Stimulated activated CD8-positive, alpha-beta memory T cell treated with anti-CD3 and anti-CD28 coated beads, Interleukin-15, amount 100 ng/mL, for 48 hours (primary cell): ENCODE measurements around the gene DPEP1.
"Not testable (repeated sequence)": the region's sequence is repeated elsewhere in the genome, so short reads cannot be mapped to it uniquely, and the experiment has no call there.

Experiments
- DNase-seq, 2 donors: peaks; one replicate each; pipeline ENCODE4 v3.0.0-alpha.2; 2020; ENCODE audit warnings: low read depth in 2 of 2

Gene DPEP1

DNA sequence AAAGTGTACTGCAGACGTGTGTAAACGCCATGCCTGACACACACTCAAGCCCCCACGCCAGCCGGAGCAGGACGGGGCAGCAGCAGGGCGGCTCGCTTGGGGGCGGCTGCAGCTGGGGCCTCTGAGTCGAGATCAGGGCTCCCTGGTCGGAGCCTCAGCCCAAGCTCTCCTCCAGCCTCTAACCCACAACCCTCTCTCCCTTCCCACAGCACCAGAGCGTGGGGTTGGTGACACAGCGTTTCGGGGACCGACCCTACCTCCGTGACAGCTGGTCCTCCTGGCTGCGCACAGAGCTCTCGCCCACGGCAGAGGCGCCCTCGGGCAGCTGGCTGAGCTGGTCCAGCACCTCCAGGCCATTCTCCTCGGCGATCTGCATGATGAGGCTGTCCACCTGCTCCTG lies 32.8 kb downstream of the DPEP1 start:
- no peak for DNase-seq

DNA sequence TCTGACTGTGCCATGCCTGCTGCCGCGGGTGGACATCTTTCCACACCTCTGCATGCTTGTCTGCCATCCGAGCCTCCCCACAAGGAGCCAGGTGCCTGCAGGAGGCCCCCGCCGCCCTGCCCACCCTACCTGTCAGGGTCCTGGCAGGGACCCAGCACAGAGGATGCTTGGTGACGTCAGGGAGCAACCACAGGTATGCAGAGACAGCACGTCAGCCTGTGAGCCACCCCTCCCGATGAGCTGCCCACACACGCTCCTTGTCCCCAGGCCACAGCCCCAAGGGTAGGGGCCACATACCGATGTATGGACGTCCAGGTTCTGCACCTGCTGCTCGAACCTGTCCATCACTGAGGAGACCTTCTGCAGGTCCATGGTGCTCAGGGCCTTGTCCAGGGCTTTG lies 33.5 kb downstream of the DPEP1 start:
- DNase-seq, result no peak

DNA sequence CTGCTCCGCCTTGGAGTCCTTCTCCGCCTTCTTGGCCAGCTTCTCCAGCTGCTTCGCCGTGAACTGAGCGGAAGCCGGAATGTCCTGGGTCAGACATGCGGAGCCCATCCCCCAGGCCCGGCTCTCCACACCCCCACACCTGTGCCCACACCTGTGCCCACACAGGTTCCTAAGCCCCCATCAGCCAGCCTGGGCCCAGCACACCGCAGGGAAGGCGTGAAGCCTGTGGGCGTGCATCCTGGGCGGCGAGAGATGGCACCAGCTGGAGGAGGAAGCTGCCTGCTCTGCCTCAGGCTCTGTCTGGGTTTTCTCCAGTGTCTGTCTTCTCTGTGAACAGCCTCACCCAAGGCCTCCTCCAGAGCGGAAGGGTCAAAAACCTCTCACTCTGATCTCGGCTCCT lies 38.1 kb downstream of the DPEP1 start:
- DNase-seq, result no peak

DNA sequence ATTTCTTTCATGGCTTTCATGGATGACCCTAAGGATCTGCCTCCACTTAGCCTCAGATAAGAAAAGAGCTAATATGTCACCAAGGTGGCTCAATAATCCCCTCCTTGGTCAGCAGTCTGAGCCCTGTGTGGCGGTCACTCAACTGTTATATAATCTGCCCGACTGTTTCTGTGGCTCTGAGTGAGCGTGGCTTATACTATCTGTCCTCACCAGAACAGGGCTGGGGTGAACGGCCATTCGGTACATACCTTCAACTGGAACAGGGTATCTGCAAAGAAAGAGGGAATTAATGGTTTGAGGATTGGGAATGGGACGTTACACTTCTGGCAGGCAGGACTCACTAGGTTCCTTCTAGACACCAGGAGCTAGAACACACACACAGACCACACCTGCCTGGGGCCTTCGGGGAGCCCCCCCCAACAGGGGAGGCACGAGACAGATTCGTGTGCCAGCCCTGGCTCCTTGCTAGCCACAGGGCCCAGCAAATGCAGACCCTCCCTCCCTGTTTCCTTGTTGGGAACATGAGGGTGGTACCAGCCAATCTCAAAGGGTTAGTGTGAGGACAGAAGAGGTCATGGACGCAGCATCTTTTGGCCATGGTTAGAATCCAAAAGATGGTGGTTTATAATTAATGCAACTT lies 40.3 kb downstream of the DPEP1 start:
- DNase-seq, result no peak

DNA sequence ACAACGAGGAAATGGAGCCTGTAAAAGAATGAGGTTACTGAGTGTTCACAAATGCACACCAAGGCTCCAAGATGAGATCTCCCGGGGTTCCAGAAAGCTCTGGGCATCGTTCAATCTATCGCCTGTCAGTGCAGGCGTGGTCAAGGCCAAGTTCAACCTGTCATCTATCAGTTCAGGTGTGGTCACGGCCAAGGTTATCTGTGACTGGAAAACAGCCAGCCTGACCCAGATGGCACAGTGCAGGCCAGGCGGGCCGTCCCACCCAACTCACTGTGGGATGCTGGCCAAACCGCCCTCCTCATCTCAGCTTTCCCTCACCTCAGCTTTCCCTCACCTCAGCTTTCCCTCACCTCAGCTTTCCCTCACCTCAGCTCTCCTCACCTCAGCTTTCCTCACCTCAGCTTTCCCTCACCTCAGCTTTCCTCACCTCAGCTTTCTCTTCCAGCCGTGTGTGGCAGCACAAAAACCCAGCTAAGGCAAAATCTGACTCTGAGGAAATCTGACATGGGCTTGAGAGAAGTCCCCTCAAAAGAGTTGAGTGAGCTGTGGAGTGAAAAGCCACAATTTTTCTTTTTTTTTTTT lies 41.7 kb downstream of the DPEP1 start:
- no peak for DNase-seq

DNA sequence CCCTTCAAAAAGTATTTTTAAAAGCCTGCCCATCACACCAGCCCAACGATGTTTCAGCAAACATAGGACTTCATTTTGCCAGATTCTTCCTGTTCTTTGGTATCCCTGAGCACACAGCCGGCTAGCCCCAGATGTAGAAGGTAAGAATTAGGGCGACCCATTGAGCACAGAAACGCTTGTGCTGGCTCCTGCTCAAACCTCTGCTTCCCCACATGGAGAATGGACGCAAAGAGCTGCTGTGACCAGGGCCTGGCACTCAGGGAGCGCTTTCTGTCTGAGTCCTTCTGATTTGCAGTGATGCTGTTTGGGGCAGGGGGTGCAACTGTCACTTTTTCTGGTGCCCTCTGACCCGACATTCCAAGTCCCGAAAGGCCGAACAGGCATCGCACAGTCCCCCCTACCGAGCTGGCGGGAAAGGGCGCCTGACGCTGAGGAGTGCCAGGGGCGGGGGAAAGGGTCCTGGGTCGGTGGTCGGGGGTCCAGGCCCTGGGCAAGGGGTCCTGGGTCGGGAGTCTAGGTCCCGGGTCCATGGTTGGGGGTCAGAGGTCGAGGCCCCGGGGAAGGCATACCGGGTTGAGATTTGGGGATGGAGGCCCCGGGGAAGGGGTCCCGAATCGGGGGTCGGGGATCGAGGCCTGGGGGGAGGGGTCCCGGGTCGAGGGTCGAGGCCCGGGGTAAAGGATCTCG lies 43.1 kb downstream of the DPEP1 start:
- no peak for DNase-seq

DNA sequence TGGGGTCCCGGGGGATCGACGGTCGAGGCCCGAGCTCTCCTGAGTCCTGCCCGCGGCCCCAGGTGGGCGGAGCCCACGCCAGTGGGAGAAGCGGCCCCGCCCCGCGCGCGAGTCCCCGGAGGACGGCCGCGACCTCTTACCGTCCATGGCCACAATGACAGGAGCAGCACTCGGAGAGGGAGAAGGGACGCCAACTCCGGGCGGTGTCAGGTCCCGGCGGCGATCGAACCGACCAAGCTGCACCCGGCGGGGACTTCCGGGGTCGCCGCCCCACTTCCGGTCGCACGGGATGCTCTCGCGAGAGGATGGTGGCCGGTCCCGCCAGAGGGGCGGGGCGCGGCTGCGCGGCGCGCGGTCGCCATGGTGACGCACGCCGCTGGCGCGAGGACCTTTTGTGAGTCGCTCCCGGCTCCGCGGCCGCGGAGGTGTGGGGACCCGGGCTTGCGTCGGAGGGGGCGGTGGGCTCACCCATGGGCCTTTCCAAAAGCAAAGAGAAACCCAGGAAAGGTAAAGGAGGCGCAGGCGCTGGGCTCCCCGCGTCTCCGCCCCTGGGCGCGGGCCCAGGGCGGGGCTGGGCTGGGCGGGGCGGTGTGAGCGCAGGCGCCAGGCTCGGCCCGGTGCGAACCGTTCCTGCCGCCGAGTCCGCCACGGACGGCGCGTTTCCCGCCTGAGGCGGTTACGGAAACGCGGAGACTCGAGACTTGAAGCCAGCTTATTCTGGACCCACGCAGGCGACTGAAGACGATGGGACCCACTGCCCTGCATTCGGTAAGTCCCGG lies 44.2 kb downstream of the DPEP1 start, which contains the start of the genes CHMP1A and SPATA33:
CHMP1A (minus strand) TSS at position 267 of the 779 bp plus-strand sequence; CDS start at position 147, 120 bp downstream.
SPATA33 (plus strand) TSS at position 395 of the 779 bp plus-strand sequence; CDS start at position 471, 76 bp downstream.
- DNase-seq, result peak; percentile 86 to 88

DNA sequence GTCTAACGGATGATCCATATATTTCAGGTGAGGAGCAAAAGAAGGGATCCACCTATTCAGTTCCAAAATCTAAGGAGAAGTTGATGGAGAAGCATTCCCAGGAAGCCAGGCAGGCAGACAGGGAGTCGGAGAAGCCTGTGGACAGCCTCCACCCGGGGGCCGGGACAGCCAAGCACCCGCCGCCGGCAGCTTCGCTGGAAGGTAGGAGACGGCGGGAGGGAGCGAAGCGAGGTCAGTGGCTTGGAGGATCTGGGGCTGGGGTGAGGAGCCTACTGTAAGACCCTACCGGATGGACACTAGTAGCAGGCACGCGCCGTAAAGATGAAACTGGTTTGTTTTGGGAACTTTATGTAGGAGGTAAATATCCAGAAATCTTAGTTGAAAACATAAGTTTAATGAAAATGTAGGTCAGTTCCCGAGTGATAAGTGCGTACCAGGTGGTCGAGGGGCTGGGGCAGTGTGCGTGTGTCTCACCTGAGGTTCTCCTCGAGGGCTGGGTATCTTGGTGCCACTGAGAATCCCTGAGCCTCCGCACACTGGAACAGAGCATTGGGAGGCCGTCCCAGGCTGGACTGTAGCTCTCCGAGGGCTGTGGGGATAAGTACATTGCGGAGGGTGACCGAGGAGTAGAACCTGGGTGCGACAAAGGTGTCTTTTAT lies 44.9 kb downstream of the DPEP1 start:
- DNase-seq, result no peak

DNA sequence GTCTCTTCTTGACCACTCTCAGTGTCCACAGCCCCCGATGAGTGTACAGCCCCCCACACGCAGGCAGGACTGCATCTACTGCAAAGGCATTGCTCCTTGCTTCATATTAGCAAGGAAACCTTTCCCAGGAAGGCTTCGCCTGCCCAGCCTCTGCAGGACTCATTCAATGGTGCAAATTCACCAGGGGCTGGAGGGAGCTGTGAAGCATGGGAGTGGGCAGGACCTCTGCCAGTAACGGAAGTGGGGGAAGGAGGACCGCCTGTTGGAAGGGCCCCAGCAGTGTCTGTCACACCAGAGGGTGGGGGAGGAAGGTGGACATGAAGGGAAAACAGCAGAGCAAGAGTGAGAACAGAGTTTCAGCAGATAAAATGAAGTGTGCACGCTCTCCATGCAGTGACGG lies 46.7 kb downstream of the DPEP1 start:
- DNase-seq, result no peak

DNA sequence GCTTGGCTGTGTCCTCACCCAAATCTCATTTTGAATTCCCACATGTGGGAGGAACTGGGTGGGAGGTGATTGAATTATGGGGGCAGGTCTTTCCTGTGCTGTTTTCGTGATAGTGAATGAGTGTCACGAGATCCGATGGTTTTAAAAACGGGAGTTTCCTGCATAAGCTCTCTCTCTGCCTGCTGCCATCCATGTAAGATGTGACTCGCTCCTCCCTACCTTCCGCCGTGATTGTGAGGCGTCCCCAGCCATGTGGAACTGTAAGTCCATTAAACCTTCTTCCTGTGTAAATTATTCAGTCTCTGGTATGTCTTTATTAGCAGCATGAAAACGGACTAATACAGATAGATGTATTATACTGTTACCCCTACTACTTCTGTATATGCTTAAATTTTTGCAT lies 47.8 kb downstream of the DPEP1 start:
- no peak for DNase-seq

DNA sequence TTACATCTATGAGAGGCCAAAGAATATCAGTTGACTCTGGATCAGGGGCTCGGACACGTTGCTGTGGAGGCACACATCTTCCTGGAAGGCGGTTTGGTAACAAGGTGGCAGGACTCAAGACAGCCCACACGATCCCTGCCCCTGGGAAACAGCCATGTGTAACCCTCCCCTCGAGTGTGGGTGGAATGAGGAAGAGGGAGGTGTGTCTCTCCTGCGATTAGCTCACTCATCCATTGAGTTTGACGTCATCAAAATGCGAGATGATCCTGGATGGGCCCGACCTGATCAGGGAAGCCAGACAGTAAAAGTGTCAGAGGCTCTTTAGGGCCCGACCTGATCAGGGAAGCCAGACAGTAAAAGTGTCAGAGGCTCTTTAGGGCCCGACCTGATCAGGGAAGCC lies 50.8 kb downstream of the DPEP1 start:
- DNase-seq, result not testable (repeated sequence)

DNA sequence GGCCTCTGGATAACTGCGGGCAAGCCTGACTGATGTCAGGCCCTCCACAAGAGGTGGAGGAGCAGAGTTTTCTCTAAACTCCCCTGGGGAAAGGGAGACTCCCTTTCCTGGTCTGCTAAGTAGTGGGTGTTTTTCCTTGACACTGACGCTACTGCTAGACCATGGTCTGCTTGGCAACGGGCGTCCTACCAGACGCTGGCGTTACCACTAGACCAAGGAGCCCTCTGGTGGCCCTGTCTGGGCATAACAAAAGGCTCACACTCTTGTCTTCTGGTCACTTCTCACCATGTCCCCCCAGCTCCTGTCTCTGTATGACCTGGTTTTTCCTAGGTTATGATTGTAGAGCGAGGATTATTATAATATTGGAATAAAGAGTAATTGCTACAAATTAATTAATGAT lies 53.6 kb downstream of the DPEP1 start:
- DNase-seq, result not testable (repeated sequence)

DNA sequence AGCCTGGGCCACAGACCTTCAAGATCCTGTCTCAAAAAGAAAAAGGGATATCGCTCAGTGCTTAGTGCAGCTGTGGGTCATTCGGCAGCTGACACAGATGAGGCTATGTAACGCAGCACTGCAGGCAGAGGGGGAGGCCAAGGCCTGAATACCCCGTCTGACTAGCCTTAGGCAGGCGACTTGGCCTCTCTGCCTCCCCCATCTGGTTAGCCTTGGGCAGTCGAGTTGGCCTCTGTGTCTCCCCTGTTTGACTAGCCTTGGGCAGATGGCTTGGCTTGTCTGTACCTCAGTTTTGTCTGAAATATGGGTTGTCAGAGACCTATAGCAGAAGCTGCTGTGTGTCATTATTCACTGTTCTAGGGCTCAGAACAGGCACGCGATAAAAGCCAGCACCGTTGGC lies 54.2 kb downstream of the DPEP1 start:
- DNase-seq, result no peak

DNA sequence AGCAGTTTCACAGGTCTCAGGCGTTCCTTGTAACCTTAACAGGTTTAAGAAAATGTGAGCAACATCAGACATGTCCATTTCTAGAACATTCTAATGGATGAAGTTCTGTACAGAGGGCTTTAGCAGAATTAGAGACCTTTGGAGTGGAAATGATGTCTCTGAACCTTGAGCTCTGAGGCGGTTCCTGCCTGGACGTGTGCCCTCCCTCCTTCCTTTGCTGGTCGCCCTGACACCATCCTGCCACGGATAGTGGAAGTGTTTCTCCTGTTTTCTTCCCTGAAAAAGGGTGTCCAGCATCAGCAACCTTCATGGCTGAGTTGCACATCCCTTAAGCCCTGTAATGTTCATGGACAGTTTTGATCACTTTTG lies 55.3 kb downstream of the DPEP1 start:
- no peak for DNase-seq

DNA sequence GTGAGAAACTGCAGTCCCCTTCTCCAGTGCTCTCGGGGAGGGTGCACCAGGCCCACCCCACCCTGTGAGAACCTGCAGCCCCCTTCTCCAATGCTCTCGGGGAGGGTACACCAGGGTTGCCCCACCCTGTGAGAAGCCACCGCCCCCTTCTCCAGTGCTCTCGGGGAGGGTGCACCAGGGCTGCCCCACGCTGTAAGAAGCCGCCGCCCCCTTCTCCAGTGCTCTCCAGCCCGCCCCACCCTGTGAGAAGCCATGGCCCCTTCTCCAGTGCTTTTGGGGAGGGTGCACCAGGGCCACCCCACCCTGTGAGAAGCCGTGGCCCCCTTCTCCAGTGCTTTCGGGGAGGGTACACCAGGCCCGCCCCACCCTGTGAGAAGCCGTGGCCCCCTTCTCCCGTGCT lies 56.3 kb downstream of the DPEP1 start:
- DNase-seq, result no peak

DNA sequence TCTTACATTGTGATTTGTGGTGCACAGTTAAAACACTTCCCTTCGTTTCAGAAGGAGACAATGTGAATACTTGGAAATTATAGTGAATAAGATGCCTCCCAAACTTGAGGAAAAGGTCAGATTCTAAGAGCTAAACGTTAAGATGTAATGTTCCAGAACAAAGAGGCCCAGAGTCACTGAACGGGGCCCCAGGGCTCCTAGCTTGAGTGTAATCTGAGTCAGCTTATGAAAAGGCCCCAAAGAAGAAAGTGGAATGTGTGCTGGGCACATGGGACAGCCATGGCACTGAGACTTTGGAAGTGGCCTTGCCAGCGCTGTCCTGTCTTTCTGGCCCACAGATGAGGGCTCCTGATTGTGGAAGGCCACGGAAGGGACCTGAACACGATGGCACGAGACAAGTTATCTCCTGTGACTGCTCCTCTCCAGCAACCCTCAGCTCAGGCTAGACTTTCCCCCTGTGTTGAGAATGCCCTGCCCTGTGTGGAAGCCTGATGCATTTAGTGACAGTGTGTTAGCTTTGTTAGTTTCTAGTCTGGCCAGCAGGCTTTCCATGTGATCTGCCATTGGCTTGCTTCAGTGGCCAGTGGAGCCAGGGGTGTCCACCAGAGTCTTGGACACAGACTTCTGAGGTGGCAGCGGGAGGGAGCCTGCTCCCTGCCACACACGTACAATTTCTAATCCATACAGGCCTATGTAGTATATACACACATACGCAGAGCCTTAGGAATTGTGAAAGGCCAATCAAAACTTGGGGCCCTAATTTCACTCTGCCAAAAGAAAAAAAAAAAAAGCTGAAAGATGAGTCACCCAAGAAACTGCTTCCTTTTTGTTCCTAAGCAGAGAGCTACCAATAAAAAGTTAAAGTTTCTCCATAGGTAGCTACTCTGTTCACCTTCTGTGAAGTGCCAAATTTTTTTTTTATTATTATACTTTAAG lies 57.3 kb downstream of the DPEP1 start:
- no peak for DNase-seq

DNA sequence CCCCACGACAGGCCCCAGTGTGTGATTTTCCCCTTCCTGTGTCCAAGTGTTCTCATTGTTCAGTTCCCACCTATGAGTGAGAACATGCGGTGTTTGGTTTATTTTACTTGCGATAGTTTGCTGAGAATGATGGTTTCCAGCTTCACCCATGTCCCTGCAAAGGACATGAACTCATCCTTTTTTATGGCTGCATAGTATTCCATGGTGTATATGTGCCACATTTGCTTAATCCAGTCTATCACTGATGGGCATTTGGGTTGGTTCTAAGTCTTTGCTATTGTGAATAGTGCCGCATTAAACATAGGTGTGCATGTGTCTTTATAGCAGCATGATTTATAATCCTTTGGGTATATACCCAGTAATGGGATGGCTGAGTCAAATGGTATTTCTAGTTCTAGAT lies 58.1 kb downstream of the DPEP1 start:
- not testable (repeated sequence) for DNase-seq

DNA sequence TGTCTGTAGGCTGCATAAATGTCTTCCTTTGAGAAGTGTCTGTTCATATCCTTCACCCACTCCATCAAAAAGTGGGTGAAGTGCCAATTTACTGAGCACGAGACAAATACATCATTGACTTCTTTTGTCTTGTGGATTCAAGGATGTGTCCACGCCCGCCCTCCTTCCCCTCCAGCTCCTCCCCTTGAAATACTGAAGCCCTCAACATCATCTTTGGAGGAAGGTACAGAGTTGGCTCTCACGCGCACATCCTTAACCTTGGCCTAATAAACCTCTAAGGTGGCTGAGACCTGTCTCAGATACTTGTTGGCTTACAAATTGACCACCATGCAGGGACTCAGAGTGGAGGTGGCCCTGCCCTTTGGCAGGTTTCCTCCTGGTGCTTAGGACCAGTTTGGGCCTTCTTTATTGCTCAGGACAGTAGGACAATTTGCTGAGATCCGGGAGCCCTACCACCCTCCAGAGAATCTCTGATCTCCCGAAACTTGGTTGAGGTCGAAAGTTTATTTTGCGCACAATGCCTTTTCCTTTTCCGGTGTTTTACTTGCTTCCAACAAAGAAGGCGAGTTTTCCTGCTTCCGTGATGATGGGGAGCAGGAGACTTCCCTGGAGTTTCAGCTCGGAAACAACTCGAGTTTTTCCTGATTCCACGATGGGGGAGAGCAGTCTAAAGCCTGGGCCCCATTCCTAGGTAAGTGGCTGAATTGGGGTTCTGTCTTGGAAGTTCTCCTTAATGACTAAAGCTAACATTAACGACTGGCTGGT lies 58.9 kb downstream of the DPEP1 start:
- no peak for DNase-seq

DNA sequence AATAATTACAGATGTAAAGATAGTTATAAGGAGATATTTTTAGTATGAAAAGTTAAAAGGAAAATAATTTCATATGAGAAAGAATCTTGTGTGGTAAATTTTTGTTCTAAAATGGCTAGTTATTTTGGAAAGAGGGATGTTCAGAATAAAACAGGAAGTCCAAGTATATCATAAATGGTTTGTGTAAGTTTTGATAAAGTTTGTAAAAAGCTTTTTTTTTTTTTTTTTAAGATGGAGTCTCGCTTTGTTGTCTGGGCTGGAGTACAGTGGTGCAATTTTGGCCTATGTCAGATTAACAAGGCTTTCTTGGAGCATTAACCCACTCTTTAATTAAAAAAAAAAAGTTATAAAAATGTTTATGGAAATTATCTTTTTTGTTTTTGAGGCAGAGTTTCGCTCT lies 64.8 kb downstream of the DPEP1 start:
- no peak for DNase-seq

DNA sequence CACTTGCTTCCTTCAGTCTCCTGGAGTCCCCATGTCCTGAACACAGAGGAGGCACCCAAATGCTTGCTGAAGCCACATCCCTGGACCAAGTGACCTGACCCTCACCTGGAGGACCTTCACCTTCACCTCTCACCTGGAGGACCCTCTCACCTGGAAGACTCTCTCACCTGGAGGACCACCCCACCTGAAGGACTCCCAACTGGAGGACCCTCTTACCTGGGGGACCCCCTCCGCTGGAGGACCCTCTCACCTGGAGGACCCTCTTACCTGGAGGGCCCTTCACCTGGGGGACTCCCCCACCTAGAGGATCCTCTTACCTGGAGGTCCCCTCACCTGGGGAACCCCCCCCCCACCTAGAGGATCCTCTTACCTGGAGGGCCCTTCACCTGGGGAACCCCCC lies 72.5 kb downstream of the DPEP1 start:
- no peak for DNase-seq
